HG02943 (cell line): Measurements from ENCODE around the gene PKP2.

Experiments used
- ATAC-seq: cut with Tn5 transposase; IDR thresholded peaks from one replicate; pipeline ENCODE4 v1.9.1; 2021; ENCODE audit warnings: mild to moderate bottlenecking, low read depth, moderate library complexity; ENCODE audit not compliant: unreplicated experiment

Gene PKP2

DNA sequence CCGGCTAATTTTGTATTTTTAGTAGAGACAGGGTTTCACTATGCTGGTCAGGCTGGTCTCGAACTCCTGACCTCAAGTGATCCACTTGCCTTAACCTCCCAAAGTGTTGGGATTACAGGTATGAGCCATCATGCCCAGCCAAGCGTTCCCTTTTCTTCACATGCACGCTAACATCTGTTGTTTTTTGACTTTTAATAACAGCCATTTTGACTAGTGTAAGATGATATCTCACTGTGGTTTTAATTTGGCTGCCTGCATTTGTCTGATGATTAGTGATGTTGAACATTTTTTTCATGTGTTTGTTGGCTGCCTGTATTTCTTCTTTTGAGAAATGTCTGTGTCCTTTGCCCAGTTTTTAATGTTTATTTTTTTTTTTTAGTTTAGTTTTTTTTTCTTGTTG, 130.7 kb downstream of the PKP2 start:
- ATAC-seq: no peak

- ATAC-seq: no peak
These were observed 134.9 kb downstream of the PKP2 start for GRCh38 chr12:32761716-32762115.

DNA sequence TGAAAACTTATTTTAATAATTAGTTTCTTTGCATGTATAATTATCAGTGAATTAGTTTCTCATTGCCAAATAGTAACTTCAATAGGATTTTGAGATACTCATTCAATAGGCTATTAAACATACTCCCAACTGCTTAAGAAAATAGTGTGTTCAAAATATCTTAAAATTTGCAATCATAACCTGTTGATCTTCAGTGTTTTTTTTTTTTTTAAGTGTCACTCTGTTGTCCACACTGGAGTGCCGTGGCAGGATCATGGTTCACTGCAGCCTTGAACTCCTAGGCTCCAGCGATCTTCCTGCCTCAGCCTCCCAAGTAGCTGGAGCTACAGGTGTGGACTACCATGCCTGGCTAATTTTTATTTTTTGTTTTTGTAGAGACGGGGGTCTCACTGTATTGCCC, 139.4 kb downstream of the PKP2 start:
- ATAC-seq: no peak

DNA sequence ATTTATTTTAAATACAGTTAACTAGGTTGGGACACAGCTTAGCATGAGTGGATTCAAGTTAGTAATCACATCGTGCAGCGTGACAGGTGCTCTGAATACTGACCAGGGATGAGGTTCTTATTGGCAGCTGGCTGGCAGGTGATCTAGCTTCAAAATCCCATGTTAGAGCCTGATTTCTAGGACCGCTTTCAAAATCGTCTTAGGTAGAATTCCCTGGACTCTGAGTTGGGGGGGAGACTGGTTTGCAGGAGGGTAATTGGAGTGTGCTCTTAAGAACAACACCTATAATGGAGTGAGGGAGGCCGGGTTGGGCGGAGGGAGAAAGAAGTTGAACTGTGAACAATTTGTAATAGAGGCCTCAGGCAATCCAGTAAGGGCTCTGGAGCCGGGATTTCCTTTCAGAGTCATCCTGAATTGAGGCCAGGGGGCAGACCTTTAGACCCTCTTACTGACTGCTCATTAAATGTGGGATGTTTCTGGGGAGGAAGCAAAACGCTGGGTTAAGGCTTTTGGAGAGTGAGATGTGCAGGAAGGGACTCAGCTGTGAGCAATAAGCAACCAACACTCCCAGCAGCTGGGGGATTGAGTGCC, 140.0 kb downstream of the PKP2 start:
- no peak for ATAC-seq

- peak; percentile 92 for ATAC-seq
These were observed 140.7 kb downstream of the PKP2 start, which contains the start of gene YARS2 for GRCh38 chr12:32755654-32756475. Gene YARS2 (minus strand): TSS chr12:32755897. CDS start chr12:32755874, 23 bp downstream.

GRCh38 chr12:32755051-32755653, 141.4 kb downstream of the PKP2 start:
- ATAC-seq: peak; percentile 66

DNA sequence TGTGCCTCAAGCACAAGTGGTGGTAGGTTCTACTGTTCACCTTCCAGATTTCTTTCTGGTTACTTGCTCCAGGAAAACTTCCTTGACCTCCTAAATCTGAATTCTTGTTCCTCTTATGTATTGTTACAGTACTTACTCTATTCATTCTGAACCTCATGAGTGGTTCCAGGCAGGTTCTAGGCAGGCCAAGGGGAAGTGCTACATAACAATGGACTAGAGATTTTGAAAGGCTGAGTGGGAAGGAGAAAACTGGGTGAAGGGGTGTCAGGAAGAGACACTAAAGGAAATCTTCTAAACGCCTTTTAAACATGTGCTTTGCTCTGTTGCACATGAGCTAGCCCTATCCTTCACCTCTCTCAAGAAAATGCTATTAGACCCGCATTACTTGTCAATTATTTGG, 142.5 kb downstream of the PKP2 start:
- no peak for ATAC-seq

GRCh38 chr12:32753605-32754004, 143.0 kb downstream of the PKP2 start:
- ATAC-seq: no peak

- ATAC-seq: no peak
These were observed 153.3 kb downstream of the PKP2 start for GRCh38 chr12:32743264-32743663.

DNA sequence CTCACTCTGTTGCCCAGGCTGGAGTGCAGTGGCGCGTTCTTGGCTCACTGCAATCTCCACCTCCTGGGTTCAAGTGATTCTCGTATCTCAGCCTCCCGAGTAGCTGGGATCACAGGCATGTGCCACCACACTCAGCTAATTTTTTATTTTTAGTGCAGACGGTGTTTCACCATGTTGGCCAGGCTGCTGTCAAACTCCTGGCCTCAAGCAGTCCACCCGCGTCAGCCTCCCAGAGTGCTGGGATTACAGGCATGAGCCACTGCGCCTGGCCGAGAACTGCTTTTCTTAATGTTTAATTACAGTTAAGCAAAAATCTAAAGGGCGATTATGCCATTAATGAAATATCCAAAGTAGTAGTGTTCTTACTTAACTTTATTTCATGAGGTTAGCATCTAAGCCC, 154.4 kb downstream of the PKP2 start:
- ATAC-seq: no peak
